ENCODE measurements around the gene GRK1.
"Not testable (repeated sequence)": the region's sequence is repeated elsewhere in the genome, so short reads cannot be mapped to it uniquely, and the experiment has no call there.

The GRK1 gene

DNA sequence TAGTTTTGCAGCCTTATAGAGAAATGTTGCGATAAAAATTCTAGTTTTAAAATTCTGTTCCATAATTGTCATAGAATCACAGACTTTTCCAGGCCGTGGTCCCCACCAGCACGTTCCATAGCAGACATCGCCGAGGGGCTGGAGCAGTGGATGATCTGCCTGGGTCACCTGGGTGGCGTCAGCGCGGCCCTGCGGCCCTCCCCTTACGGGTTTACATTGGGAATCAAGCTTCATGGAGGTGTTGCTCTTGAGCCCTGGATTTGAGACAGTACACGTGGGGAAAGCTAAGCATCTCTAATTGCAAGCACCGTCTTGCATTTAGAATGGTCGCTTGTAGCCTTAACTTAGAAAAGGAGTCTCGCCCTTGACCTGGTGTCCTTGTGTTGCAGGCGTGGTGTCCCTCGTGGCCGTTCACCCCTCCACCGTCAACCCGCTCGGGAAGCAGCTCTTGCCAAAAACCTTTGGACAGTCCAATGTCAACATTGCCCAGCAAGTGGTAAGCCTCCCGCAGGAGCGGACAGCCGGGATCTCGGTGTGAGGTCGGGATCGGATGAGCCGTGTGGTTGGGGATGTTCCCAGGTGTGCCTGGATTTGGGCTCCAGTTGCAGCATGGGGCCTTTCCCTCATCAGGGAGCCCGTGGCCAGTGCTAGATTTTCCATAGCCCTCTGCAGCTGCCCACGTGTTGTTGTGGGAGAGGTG is 44.1 kb upstream of the GRK1 start:
- TF ChIP-seq, protein P1, sequence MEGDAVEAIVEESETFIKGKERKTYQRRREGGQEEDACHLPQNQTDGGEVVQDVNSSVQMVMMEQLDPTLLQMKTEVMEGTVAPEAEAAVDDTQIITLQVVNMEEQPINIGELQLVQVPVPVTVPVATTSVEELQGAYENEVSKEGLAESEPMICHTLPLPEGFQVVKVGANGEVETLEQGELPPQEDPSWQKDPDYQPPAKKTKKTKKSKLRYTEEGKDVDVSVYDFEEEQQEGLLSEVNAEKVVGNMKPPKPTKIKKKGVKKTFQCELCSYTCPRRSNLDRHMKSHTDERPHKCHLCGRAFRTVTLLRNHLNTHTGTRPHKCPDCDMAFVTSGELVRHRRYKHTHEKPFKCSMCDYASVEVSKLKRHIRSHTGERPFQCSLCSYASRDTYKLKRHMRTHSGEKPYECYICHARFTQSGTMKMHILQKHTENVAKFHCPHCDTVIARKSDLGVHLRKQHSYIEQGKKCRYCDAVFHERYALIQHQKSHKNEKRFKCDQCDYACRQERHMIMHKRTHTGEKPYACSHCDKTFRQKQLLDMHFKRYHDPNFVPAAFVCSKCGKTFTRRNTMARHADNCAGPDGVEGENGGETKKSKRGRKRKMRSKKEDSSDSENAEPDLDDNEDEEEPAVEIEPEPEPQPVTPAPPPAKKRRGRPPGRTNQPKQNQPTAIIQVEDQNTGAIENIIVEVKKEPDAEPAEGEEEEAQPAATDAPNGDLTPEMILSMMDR (conservative IDR thresholded peaks at IDR 0.05; ENCODE audit: low read depth, low read length): no peak
- H3K4me3 ChIP-seq (ENCODE audit: low read length): no peak overlapping the region
- no peak for DNase-seq (ENCODE audit: low read depth)

DNA sequence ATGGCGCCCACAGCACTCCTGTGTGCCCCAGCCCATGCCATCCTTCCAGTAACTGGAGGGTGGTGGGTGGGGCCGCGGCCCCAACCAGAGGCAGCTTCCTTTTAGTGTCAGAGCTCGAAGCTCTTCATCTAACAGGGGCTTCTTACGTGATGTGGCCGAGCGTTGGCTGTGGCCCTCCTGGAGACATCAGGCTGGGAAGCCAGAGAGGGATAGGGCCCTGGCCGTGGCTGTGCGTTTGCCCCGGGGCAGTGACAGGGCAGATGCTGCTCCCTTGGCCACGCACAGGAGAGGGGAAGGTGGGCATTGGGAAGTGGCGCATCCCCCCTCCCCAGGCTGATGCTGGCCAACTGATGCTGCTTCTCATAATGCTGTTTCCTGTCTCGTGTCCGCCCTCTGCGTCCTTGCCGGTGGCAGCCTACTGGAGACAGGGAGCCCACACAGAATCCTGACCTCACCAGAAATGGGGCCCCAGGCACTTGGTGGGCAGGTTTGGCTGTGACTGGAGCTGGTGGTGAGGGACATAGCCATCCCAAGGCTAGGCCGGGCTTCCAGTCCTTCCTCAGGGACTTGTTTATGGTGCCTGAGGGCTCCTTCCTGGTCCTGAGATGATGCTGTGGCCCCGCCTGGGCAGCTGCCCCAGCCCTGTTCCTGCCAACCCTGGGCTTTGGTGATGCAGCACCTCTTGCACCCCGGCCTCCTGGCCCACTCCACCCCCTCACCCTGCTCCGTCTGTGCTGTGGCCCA is 43.4 kb upstream of the GRK1 start:
- no peak overlapping the region for H3K4me3 ChIP-seq (ENCODE audit: low read length)
- TF ChIP-seq, protein P1 (conservative IDR thresholded peaks at IDR 0.05; ENCODE audit: low read depth, low read length): no peak

DNA sequence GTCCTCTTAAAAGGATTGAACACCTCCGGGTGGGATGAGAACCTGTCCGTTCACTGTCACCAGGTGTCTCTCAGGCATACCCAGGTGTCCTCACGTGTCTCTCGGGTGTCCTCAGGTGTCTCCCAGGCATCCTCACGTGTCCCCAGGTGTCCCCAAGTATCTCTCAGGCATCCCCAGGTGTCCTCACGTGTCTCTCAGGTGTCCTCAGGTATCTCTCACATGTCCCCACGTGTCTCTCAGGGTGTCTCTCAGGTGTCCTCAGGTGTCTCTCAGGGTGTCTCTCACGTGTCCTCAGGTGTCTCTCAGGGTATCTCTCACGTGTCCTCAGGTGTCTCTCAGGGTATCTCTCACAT is 42.8 kb upstream of the GRK1 start:
- no peak for DNase-seq (ENCODE audit: low read depth)
- no peak overlapping the region for H3K4me3 ChIP-seq (ENCODE audit: low read length)
- TF ChIP-seq, protein P1 (conservative IDR thresholded peaks at IDR 0.05; ENCODE audit: low read depth, low read length): no peak

More for the DNA sequence above, 43.4 kb upstream of the GRK1 start:
- no peak for DNase-seq (ENCODE audit: low read depth)

DNA sequence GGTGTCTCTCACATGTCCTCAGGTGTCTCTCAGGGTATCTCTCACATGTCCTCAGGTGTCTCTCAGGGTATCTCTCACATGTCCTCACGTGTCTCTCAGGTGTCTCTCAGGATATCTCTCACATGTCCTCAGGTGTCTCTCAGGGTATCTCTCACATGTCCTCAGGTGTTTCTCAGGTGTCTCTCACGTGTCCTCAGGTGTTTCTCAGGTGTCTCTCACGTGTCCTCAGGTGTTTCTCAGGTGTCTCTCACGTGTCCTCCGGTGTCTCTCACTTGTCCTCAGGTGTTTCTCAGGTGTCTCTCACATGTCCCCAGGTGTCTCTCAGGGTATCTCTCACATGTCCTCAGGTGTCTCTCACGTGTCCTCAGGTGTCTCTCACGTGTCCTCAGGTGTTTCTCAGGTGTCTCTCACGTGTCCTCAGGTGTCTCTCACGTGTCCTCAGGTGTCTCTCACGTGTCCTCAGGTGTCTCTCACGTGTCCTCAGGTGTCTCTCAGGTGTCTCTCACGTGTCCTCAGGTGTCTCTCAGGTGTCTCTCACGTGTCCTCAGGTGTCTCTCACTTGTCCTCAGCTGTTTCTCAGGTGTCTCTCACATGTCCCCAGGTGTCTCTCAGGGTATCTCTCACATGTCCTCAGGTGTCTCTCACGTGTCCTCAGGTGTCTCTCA is 42.2 kb upstream of the GRK1 start:
- DNase-seq (ENCODE audit: low read depth); H3K4me3 ChIP-seq (ENCODE audit: low read length): not testable (repeated sequence)

DNA sequence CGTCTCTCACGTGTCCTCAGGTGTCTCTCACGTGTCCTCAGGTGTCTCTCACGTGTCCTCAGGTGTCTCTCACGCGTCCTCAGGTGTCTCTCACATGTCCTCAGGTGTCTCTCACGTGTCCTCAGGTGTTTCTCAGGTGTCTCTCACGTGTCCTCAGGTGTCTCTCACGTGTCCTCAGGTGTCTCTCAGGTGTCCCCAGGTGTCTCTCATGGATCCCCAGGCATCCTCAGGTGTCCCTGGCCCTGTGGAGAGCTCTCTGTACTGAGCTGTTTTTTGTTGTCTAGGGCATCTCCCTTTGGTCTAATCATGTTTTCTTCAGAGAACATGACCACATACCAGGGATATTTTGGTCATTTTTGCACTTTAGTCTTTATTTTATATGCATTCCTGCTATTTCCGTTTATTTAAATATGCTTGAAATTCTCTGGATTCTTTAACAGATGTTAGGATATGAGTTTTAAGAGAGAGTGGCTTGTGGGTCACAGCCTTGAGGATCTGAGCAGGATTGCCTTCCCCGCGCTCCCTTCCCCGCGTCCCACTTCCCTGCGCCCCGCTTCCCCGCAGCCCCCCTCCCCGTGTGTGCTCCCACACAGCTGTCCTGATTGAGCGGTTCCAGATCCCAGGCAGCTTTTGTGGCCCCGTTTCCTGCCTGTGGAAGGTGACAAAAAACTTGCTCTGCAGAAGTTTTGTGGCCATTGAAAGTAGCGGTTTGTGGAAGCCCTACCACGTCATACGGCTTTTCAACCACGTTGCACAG is 40.9 kb upstream of the GRK1 start:
- TF ChIP-seq, protein P1 (conservative IDR thresholded peaks at IDR 0.05; ENCODE audit: low read depth, low read length): no peak
- DNase-seq (ENCODE audit: low read depth): peak; percentile 24
- H3K4me3 ChIP-seq (ENCODE audit: low read length): no peak overlapping the region

DNA sequence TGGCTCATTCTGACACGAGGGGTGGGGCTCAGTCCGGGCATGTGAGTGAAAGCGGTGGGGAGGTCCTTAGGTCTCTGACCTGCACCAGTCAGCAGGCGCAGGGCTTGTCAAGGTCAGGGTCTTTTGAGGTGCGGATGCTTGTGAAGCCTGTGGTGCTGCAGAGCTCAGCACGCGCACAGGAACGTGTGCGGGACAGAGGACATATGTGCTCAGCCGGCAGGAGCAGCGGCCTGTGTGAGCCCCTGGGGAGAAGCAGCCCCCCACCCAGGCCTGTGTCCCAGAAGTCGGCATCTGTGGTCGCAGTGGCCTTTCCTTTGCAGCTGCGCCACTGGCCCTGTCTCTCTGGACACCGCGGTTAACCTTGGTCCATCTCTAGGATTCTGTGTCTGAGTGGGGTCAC is 39.9 kb upstream of the GRK1 start:
- DNase-seq (ENCODE audit: low read depth): no peak

More for the DNA sequence above, 39.9 kb upstream of the GRK1 start:
- TF ChIP-seq, protein P1 (conservative IDR thresholded peaks at IDR 0.05; ENCODE audit: low read depth, low read length): no peak
- no peak overlapping the region for H3K4me3 ChIP-seq (ENCODE audit: low read length)
